HG03135 (cell line): ENCODE results near the gene LYPD6B.
"Not testable (repeated sequence)": the region's sequence is repeated elsewhere in the genome, so short reads cannot be mapped to it uniquely, and the experiment has no call there.

ENCODE experiments used
- ATAC-seq: cut with Tn5 transposase; IDR thresholded peaks from one replicate; pipeline ENCODE4 v1.9.1; 2021; ENCODE audit warnings: mild to moderate bottlenecking, moderate library complexity; ENCODE audit not compliant: unreplicated experiment

LYPD6B gene

GRCh38 chr2:149251436-149251835 is 212.9 kb downstream of the LYPD6B start:
- not testable (repeated sequence) for ATAC-seq

GRCh38 chr2:149256877-149257276 is 218.4 kb downstream of the LYPD6B start:
- not testable (repeated sequence) for ATAC-seq

GRCh38 chr2:149258531-149258930 is 220.0 kb downstream of the LYPD6B start:
- ATAC-seq, result no peak

- no peak for ATAC-seq
Measured at GRCh38 chr2:149259136-149259535, 220.6 kb downstream of the LYPD6B start.

GRCh38 chr2:149261692-149262091 is 223.2 kb downstream of the LYPD6B start:
- no peak for ATAC-seq
